ENCODE measurements around the gene SMIM15. TPM values are rescaled to one million over a fixed set of nuclear protein-coding genes. Genes with fewer than 3 reads are reported as not detected.

SMIM15 gene
- total and polyA plus RNA-seq, 7 donors, result 7.0 to 48.7 (median 16.2) TPM

GRCh38 chr5:61177070-61177469, 14.8 kb upstream of the SMIM15 start:
- no peak for ATAC-seq
- no peak for DNase-seq
- no peaks in the 10 kb centered on the region for H3K27me3 ChIP-seq (ENCODE audit: insufficient read depth in 3 of 3, low read length in 2 of 3)
- no peak for TF ChIP-seq CTCF (IDR thresholded peaks at IDR 0.05)
- H3K4me1 ChIP-seq, result no peaks in the 10 kb centered on the region
- H3K36me3 ChIP-seq (ENCODE audit: insufficient read depth in 1 of 2, low read depth in 1 of 2), result no peaks in the 10 kb centered on the region
- 95 to 97% (median 95%) methylated on average over 3 of the region's 3 CpGs for WGBS, 3 donors
- H3K27ac ChIP-seq, result no peak overlapping the region
- intact Hi-C loops (cut with DNase I), result no loop called here
- no peaks in the 10 kb centered on the region for H3K9me3 ChIP-seq
- H3K4me3 ChIP-seq, result no peak overlapping the region

GRCh38 chr5:61176631-61177030, 14.4 kb upstream of the SMIM15 start:
- no peak overlapping the region for H3K27ac ChIP-seq
- 77 to 83% (median 81%) methylated on average over 3 of the region's 3 CpGs for WGBS, 3 donors
- no peak for ATAC-seq
- DNase-seq, result no peak
- H3K4me3 ChIP-seq, result no peak overlapping the region
- intact Hi-C loops (cut with DNase I), result no loop called here
- H3K27me3 ChIP-seq (ENCODE audit: insufficient read depth in 3 of 3, low read length in 2 of 3), result no peaks in the 10 kb centered on the region
- H3K4me1 ChIP-seq, result no peaks in the 10 kb centered on the region
- no peak for TF ChIP-seq CTCF (IDR thresholded peaks at IDR 0.05)
- no peaks in the 10 kb centered on the region for H3K9me3 ChIP-seq
- H3K36me3 ChIP-seq (ENCODE audit: insufficient read depth in 1 of 2, low read depth in 1 of 2), result no peaks in the 10 kb centered on the region

GRCh38 chr5:61171479-61171878, 9.2 kb upstream of the SMIM15 start:
- no peaks in the 10 kb centered on the region for H3K27me3 ChIP-seq (ENCODE audit: insufficient read depth in 3 of 3, low read length in 2 of 3)
- no peak overlapping the region for H3K27ac ChIP-seq
- intact Hi-C loops (cut with DNase I), result no loop called here
- DNase-seq, result no peak
- H3K36me3 ChIP-seq (ENCODE audit: insufficient read depth in 1 of 2, low read depth in 1 of 2), result no peaks in the 10 kb centered on the region
- ATAC-seq, result no peak
- 97 to 100% (median 97%) methylated on average over 1 of the region's 1 CpG for WGBS, 3 donors
- TF ChIP-seq CTCF (IDR thresholded peaks at IDR 0.05), result no peak
- H3K9me3 ChIP-seq, result no peaks in the 10 kb centered on the region
- H3K4me3 ChIP-seq, result no peak overlapping the region
- no peaks in the 10 kb centered on the region for H3K4me1 ChIP-seq

- DNase-seq (no peak), ATAC-seq (no peak)
- WGBS, 3 donors, result 92 to 95% (median 95%) methylated on average over 8 of the region's 8 CpGs
- H3K36me3 ChIP-seq (ENCODE audit: insufficient read depth in 1 of 2, low read depth in 1 of 2), result no peaks in the 10 kb centered on the region
- no peak for TF ChIP-seq CTCF (IDR thresholded peaks at IDR 0.05)
- intact Hi-C loops (cut with DNase I), result loop anchor here (10.0 kb wide), 1 partner anchor 224 kb away; the partner anchor contains the start of genes ERCC8 (in 2 of the 2) and NDUFAF2 (in 2 of the 2)
- no peaks in the 10 kb centered on the region for H3K4me1 ChIP-seq
- H3K9me3 ChIP-seq, result no peaks in the 10 kb centered on the region
- no peak overlapping the region for H3K4me3 ChIP-seq
- no peaks in the 10 kb centered on the region for H3K27me3 ChIP-seq (ENCODE audit: insufficient read depth in 3 of 3, low read length in 2 of 3)
- no peak overlapping the region for H3K27ac ChIP-seq
These were observed 6.7 kb upstream of the SMIM15 start for GRCh38 chr5:61168951-61169350.

GRCh38 chr5:61167382-61167781, 5.1 kb upstream of the SMIM15 start:
- no peaks in the 10 kb centered on the region for H3K9me3 ChIP-seq
- no peak overlapping the region for H3K4me3 ChIP-seq
- no peaks in the 10 kb centered on the region for H3K4me1 ChIP-seq
- H3K36me3 ChIP-seq (ENCODE audit: insufficient read depth in 1 of 2, low read depth in 1 of 2), result no peaks in the 10 kb centered on the region
- intact Hi-C loops (cut with DNase I), result loop anchor here (10.0 kb wide), 1 partner anchor 223 kb away; the partner anchor contains the start of genes ERCC8 (in 2 of the 2) and NDUFAF2 (in 2 of the 2)
- DNase-seq, result no peak
- ATAC-seq, result no peak
- TF ChIP-seq CTCF (IDR thresholded peaks at IDR 0.05), result peak; percentile 30
- no peak overlapping the region for H3K27ac ChIP-seq
- 60 to 66% (median 65%) methylated on average over 4 of the region's 4 CpGs for WGBS, 3 donors
- no peaks in the 10 kb centered on the region for H3K27me3 ChIP-seq (ENCODE audit: insufficient read depth in 3 of 3, low read length in 2 of 3)
